Measurements from ENCODE around the gene ID1.

The ID1 gene, protein sequence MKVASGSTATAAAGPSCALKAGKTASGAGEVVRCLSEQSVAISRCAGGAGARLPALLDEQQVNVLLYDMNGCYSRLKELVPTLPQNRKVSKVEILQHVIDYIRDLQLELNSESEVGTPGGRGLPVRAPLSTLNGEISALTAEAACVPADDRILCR

DNA sequence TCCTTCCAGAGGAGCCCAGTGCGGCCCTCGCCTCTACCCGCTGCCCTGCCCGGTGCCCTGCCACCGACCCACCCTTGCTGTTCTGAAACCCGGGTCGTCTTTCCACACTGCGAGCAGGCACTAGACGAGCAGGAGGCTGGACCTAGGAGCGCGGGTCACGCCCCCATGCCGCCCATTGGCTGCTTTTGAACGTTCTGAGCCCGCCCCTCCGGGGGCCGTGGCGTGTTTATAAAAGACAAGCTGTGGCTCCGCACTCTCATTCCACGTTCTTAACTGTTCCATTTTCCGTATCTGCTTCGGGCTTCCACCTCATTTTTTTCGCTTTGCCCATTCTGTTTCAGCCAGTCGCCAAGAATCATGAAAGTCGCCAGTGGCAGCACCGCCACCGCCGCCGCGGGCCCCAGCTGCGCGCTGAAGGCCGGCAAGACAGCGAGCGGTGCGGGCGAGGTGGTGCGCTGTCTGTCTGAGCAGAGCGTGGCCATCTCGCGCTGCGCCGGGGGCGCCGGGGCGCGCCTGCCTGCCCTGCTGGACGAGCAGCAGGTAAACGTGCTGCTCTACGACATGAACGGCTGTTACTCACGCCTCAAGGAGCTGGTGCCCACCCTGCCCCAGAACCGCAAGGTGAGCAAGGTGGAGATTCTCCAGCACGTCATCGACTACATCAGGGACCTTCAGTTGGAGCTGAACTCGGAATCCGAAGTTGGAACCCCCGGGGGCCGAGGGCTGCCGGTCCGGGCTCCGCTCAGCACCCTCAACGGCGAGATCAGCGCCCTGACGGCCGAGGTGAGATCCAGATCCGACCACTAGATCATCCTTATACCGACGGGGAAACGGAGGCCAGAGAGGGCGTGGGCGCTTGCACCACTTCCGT is at the start of gene ID1:
TSS of gene ID1 (plus strand) at position 259 of the 871 bp plus-strand sequence. CDS start at position 358, 99 bp downstream.
- Histone ChIP-seq H3K27me3 (ENCODE audit: insufficient read depth, insufficient read length) (no peaks in the 10 kb centered on the region), H3K9me3 (ENCODE audit: insufficient read depth, low read length) (no peaks in the 10 kb centered on the region), H3K9ac (ENCODE audit: insufficient read length, low read depth) (peak within 1 kb of the TSS; percentile 96), H3K4me3 (ENCODE audit: insufficient read length, low read depth) (peak within 1 kb of the TSS; percentile 99), H3K4me1 (ENCODE audit: insufficient read depth, insufficient read length) (peaks cover 4% of the 10 kb centered on the region), H3K36me3 (ENCODE audit: insufficient read depth, insufficient read length, low read length) (peaks cover 18% of the 10 kb centered on the region)
- no peak for TF ChIP-seq YY1 (IDR thresholded peaks at IDR 0.05; ENCODE audit: insufficient read depth, insufficient read length)
- TF ChIP-seq ZNF274 (IDR thresholded peaks at IDR 0.05; ENCODE audit: low read depth, low read length) = no peak
- no peak for TF ChIP-seq SUZ12 (IDR thresholded peaks at IDR 0.05; ENCODE audit: extremely low read depth, insufficient read depth, insufficient read length)
- DNase-seq (ENCODE audit: low read depth, low spot score) = no peak

DNA sequence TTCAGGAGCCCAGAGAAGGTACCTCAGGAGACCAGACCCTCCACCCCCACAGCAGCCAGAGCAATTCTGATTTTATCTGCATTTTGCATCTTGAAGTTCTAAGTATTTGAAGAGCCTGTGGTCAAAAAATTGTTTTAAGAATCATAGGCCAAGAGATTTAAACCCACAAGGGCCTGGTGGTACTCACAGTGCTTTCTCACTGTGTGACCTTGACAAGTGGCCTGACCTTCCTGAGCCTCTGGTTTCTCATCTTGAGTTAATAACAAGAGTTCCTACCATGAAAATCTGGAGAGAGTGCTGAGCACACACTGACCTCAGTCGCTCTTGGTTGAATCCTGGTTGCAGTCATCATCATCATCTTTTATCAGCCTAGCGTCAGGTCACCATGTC is 45.4 kb upstream of the ID1 start:
- H3K36me3 ChIP-seq (ENCODE audit: insufficient read depth, insufficient read length, low read length) = peaks cover 64% of the 10 kb centered on the region
- H3K9ac ChIP-seq (ENCODE audit: insufficient read length, low read depth) = no peak overlapping the region
- peaks cover 9% of the 10 kb centered on the region for H3K4me1 ChIP-seq (ENCODE audit: insufficient read depth, insufficient read length)
- H3K4me3 ChIP-seq (ENCODE audit: insufficient read length, low read depth) = no peak overlapping the region
- no peaks in the 10 kb centered on the region for H3K27me3 ChIP-seq (ENCODE audit: insufficient read depth, insufficient read length)
- no peak for DNase-seq (ENCODE audit: low read depth, low spot score)
- no peaks in the 10 kb centered on the region for H3K9me3 ChIP-seq (ENCODE audit: insufficient read depth, low read length)
- TF ChIP-seq ZNF274 (IDR thresholded peaks at IDR 0.05; ENCODE audit: low read depth, low read length) = no peak
- TF ChIP-seq YY1 (IDR thresholded peaks at IDR 0.05; ENCODE audit: insufficient read depth, insufficient read length) = no peak
- no peak for TF ChIP-seq SUZ12 (IDR thresholded peaks at IDR 0.05; ENCODE audit: extremely low read depth, insufficient read depth, insufficient read length)

DNA sequence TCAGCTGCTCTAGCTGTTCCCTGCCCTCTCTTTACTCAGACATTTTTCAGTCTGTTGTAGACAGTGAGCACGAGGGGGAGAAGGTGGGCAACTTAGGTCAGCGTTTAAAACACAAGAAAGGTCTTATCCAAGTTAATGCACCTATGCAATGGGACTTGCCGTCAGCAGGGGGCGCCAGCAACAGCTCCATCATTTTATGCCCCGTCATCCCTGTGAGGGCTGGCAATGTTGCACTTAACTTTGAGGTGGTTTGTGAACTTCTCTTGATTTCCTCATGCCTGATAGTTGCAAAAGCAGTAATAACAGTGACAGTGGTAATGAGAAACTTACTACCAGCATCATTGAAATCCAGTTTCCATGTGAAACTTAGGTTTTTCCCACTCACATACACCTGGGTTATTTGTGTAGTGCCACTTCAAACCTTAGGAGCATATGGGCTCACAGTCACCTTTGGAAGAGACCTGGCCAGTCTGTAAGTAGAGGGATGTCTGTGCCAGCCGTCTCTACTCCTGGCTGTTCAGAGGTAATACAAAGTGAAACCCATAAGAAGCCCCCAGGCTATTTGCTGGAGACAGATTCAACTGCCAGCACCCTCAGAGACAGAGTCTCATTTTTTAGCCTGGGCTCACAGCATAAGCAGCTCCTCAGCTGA is 44.9 kb upstream of the ID1 start:
- peak; percentile 66 for DNase-seq (ENCODE audit: low read depth, low spot score)
- Histone ChIP-seq H3K36me3 (ENCODE audit: insufficient read depth, insufficient read length, low read length) (peaks cover 59% of the 10 kb centered on the region), H3K27me3 (ENCODE audit: insufficient read depth, insufficient read length) (no peaks in the 10 kb centered on the region), H3K9me3 (ENCODE audit: insufficient read depth, low read length) (no peaks in the 10 kb centered on the region), H3K9ac (ENCODE audit: insufficient read length, low read depth) (no peak overlapping the region), H3K4me1 (ENCODE audit: insufficient read depth, insufficient read length) (peaks cover 9% of the 10 kb centered on the region), H3K4me3 (ENCODE audit: insufficient read length, low read depth) (no peak overlapping the region)
- no peak for TF ChIP-seq ZNF274 (IDR thresholded peaks at IDR 0.05; ENCODE audit: low read depth, low read length)
- no peak for TF ChIP-seq SUZ12 (IDR thresholded peaks at IDR 0.05; ENCODE audit: extremely low read depth, insufficient read depth, insufficient read length)
- no peak for TF ChIP-seq YY1 (IDR thresholded peaks at IDR 0.05; ENCODE audit: insufficient read depth, insufficient read length)

DNA sequence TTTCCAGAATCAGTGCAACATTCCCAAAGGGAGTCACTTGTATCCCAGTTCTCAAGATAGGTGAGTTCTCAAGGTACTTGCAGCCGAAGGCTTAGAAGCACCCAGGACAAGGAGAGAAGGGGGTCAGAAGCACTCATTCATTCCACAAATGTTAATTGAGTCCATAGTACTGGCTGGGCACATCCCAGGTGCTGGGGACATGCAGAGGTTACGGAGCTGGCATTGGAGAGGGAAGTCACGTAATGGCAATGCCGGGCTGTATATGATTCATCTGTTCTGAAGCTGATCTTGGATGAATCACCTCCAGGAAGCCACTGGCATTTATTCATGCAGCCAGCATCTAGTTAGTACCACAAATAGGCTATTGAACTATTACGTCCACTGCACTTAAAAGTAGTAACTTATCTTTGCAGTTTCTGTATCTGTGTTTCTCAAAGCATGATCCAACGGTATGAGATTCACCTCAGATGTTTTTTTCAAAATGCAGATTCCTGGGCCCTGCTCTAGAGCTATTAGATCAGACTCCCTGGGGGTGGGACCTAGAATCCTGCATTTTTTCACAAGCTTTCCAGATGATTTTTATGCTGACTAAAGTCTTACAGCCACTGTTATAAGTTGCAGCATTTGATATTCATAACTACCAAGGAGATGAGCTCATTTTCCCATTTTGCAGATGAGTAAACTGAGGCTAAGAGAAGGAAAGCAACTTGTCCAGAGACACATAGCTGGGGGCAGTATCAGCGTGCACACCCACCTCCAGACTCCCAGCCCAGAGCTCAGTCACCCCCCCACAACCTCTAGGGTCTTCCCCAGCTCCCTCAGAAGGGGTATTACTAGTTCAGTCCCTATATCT is 44.1 kb upstream of the ID1 start:
- Histone ChIP-seq H3K9ac (ENCODE audit: insufficient read length, low read depth) (no peak overlapping the region), H3K9me3 (ENCODE audit: insufficient read depth, low read length) (no peaks in the 10 kb centered on the region), H3K36me3 (ENCODE audit: insufficient read depth, insufficient read length, low read length) (peaks cover 62% of the 10 kb centered on the region), H3K27me3 (ENCODE audit: insufficient read depth, insufficient read length) (no peaks in the 10 kb centered on the region), H3K4me3 (ENCODE audit: insufficient read length, low read depth) (no peak overlapping the region), H3K4me1 (ENCODE audit: insufficient read depth, insufficient read length) (peaks cover 9% of the 10 kb centered on the region)
- no peak for DNase-seq (ENCODE audit: low read depth, low spot score)
- TF ChIP-seq ZNF274 (IDR thresholded peaks at IDR 0.05; ENCODE audit: low read depth, low read length) = no peak
- no peak for TF ChIP-seq YY1 (IDR thresholded peaks at IDR 0.05; ENCODE audit: insufficient read depth, insufficient read length)
- TF ChIP-seq SUZ12 (IDR thresholded peaks at IDR 0.05; ENCODE audit: extremely low read depth, insufficient read depth, insufficient read length) = no peak

DNA sequence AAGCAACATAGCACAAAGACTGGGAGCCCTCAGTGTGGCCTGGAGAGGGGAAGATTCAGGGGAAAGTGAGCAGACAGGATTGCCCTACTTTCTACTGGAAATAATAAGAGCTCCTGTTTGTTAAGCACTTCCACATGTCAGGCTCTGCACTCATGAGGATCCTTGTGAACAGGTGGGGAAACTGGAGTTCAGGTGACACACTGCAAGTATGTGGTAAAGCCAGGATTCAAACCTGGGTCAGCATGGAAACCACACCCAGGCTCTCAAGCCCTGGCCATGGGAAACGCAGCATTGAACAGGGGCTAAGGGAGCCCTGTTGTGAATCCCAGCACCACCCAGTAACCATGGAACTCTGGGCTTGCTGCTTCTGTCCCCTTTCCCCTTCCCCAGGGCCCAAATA is 42.8 kb upstream of the ID1 start:
- Histone ChIP-seq H3K27me3 (ENCODE audit: insufficient read depth, insufficient read length) (no peaks in the 10 kb centered on the region), H3K9me3 (ENCODE audit: insufficient read depth, low read length) (no peaks in the 10 kb centered on the region), H3K36me3 (ENCODE audit: insufficient read depth, insufficient read length, low read length) (peaks cover 70% of the 10 kb centered on the region), H3K9ac (ENCODE audit: insufficient read length, low read depth) (no peak overlapping the region), H3K4me3 (ENCODE audit: insufficient read length, low read depth) (no peak overlapping the region), H3K4me1 (ENCODE audit: insufficient read depth, insufficient read length) (peaks cover 14% of the 10 kb centered on the region)
- TF ChIP-seq YY1 (IDR thresholded peaks at IDR 0.05; ENCODE audit: insufficient read depth, insufficient read length) (no peak), SUZ12 (IDR thresholded peaks at IDR 0.05; ENCODE audit: extremely low read depth, insufficient read depth, insufficient read length) (no peak), ZNF274 (IDR thresholded peaks at IDR 0.05; ENCODE audit: low read depth, low read length) (no peak)
- DNase-seq (ENCODE audit: low read depth, low spot score) = no peak

DNA sequence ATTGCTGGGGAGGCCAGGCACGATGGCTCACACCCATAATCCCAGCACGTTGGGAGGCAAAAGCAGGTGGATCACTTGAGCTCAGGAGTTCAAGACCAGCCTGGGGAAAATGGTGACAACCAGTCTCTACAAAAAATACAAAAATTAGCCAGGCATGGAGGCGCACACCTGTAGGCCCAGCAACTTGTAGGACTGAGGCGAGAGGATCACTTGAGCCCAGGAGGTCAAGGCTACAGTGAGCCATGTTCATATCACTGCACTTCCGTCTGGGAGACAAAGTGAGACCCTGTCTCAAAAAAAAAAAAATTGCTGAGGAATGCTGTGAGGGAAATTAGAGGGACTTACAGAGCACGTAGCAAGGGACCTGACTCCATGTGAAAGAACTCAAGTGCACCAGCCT is 40.8 kb upstream of the ID1 start:
- Histone ChIP-seq H3K4me1 (ENCODE audit: insufficient read depth, insufficient read length) (peaks cover 10% of the 10 kb centered on the region), H3K9ac (ENCODE audit: insufficient read length, low read depth) (no peak overlapping the region), H3K36me3 (ENCODE audit: insufficient read depth, insufficient read length, low read length) (peaks cover 85% of the 10 kb centered on the region), H3K4me3 (ENCODE audit: insufficient read length, low read depth) (no peak overlapping the region), H3K9me3 (ENCODE audit: insufficient read depth, low read length) (no peaks in the 10 kb centered on the region), H3K27me3 (ENCODE audit: insufficient read depth, insufficient read length) (no peaks in the 10 kb centered on the region)
- no peak for DNase-seq (ENCODE audit: low read depth, low spot score)
- TF ChIP-seq SUZ12 (IDR thresholded peaks at IDR 0.05; ENCODE audit: extremely low read depth, insufficient read depth, insufficient read length) (no peak), ZNF274 (IDR thresholded peaks at IDR 0.05; ENCODE audit: low read depth, low read length) (no peak), YY1 (IDR thresholded peaks at IDR 0.05; ENCODE audit: insufficient read depth, insufficient read length) (no peak)
